Measurements from ENCODE around the gene RAMACL.

DNA sequence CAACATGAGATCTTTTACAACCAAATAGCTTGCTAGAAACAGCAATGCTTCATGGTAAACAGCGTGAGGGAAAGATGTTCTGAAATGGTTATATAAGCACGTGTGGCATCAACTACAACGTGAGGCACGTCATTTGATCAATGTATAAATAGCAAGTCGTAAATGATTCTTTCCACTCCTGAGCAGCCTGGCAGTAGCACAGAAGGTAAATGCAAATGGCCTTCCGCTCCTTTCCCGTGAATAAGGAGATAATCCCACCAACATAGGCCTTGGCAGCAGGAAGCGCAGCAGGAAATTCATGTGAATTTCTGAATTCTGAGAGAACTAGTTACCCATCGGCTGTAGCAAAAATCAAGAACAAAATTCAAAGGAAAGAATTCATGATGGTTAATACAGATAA lies 23.6 kb upstream of the RAMACL start:
- no peak for TF ChIP-seq EZH2 (IDR thresholded peaks at IDR 0.05; ENCODE audit: borderline replicate concordance, low read depth, low read length, poor library complexity, severe bottlenecking)
- TF ChIP-seq, protein P1, sequence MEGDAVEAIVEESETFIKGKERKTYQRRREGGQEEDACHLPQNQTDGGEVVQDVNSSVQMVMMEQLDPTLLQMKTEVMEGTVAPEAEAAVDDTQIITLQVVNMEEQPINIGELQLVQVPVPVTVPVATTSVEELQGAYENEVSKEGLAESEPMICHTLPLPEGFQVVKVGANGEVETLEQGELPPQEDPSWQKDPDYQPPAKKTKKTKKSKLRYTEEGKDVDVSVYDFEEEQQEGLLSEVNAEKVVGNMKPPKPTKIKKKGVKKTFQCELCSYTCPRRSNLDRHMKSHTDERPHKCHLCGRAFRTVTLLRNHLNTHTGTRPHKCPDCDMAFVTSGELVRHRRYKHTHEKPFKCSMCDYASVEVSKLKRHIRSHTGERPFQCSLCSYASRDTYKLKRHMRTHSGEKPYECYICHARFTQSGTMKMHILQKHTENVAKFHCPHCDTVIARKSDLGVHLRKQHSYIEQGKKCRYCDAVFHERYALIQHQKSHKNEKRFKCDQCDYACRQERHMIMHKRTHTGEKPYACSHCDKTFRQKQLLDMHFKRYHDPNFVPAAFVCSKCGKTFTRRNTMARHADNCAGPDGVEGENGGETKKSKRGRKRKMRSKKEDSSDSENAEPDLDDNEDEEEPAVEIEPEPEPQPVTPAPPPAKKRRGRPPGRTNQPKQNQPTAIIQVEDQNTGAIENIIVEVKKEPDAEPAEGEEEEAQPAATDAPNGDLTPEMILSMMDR (conservative IDR thresholded peaks at IDR 0.05; ENCODE audit: low read depth, low read length): no peak

Measured in A673 (cell line).